Jurkat, Clone E6-1 (cell line): Measurements from ENCODE around the gene AMN.

Experiments
- DNase-seq: peaks from one replicate; pipeline ENCODE4 v3.0.0-alpha.2; 2011; ENCODE audit warnings: low read depth, low spot score
- H3K4me3 ChIP-seq: 2 replicates; pipeline ENCODE4 v1.5.1; 2011; ENCODE audit warnings: mild to moderate bottlenecking, low read length, control low read depth, moderate library complexity

The AMN gene

DNA sequence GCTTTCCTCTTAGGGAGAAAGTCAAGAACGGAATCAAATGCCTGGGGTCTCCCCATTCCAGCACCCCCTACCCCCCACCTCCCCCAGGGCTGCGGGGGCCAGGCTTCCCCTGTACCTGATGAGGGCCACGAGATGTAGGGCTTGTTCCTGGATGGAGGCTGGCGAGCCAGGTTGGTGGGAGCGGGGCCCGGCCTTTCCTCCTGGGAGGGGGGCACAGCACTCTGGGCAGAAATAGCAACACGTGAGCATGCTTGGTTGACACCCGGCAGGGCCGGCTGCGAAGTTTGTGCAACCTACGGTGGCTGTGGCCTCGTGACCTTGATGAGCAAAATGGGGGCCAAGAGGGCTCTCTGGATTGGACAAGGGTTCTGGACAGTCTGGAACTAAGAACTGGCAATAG lies 15.7 kb downstream of the AMN start:
- no peak overlapping the region for H3K4me3 ChIP-seq
- DNase-seq = no peak

DNA sequence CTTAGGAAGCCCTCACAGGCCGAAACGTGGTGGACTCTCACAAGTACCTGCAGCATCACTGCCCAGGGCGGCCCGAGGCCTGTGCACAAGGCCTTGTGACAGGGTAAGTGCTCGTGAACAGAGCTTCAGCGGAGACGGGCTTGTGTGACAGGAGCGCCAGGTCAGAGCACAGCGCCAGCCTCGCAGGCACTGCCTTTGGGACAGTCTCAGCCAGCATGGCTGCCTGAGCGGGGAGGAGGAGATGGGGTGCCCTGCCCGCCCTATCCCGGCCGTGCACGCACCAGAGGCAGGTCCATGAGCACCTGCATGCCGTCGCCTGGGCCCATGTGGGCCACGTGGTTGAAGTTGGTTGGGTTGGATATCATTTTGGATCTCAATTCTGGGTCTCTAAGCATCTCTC lies 16.9 kb downstream of the AMN start:
- DNase-seq = no peak
- no peak overlapping the region for H3K4me3 ChIP-seq

DNA sequence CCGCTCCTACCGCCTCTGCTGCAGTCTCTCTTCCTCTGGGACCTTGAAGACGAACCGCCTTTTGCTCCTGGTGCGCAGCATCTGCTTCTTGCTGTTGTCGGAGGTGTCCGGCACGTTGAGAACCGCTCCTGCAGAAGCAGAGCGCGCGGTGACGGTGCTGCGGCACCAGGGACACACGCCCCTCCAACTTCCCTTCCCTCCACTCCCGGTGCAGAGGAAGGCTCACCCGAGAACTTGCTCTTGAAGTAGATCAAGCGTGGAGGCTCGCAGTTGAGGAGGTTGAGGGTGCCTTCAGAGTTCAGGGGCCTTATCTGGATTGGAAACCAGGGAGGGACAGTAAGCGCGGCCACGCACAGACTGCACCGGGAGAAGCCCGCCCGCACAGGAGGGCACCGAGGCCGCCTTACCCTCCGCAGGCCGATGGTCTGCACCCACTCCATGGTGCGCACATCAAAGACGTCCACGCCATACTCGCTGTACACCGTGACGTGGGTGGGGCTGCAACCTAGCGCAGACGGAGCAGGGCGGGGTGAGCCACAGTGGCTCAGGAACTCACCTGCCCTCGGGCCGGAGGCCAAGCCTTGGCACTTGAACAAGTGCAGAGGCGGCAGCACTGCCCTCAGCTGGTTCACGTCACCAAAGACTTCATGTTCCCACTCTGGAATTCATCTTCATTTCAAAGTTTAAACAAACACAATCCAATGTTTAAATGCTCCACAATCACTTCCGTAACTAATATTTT lies 17.5 kb downstream of the AMN start:
- H3K4me3 ChIP-seq = no peak overlapping the region
- no peak for DNase-seq

DNA sequence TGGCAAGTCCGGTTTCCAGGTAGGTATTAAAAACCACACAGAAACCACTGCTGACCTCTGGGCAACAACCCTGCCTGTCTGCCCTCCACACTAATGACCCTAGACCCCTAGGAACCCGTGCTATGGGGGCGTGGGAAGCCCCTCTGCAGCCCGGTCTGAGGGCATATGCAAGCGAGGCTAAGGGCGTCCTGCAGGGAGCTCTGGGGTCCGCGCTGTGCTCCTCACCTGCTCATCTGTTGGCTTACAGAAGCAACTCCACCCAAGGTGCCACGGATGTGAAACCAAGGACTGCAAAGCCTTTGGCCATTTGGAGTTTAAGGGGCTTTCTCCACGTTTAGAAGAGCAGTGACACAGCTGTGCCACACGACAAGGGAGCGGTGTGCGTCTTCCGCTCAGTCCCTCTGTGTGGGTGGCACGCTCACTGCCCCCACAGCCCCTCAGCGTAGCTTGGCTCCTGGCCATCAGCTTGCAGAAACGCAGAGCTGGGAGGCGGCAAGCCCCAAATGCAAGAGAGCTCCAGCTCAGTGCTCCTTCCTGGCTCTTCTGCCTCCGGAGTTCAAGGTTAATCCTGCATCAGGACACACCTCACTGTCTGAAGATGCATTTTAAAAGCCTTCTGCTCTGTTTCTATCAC lies 18.4 kb downstream of the AMN start:
- H3K4me3 ChIP-seq = no peak overlapping the region
- DNase-seq = no peak

DNA sequence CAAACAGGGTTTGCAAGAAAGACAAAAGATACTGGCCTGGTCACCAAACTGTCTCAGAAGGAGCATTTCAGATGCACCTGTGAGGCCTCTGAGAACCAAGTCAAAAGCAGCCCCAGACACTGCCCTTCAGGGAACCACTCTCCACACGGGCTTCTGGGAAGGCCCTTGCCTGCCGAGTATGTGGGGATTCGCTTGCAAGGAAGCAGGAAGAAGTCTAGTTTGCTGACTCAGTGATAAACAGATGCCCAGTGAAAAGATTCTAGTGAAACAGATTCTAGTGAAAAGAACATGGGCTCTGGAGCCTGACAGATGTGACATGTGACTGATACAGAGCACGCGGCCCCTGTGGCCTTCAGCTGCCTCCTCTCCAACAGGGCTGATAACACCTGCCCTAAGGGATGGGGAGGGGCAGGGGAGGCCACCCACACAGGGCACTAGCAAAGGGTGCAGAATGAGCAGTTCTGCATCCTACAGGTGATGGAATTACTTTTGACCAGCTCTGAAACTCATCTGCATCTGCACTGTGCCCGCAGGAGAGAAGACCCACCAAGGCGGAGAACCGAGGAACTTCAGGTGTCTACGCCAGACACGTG lies 19.1 kb downstream of the AMN start:
- no peak for DNase-seq
- H3K4me3 ChIP-seq = no peak overlapping the region

DNA sequence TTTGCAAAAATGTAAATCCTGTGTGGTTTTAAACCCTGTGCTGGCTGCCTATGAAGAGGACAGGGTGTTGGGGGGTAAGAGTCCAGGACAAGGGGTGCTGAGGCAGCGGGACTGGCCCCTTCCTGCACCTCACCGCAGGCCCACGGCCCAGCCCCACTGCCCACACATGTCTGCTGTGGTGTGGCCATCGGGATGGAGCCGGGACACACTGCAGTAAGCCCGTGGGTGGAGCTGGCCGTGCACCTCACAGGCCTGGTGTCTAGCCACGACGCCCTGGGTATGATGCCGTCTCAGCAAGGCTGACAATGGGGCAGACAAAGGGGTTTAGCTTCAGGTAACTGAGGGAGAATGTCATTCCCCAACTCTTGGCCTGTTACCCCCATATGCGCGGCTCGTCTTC lies 19.6 kb downstream of the AMN start:
- no peak overlapping the region for H3K4me3 ChIP-seq
- DNase-seq = no peak

DNA sequence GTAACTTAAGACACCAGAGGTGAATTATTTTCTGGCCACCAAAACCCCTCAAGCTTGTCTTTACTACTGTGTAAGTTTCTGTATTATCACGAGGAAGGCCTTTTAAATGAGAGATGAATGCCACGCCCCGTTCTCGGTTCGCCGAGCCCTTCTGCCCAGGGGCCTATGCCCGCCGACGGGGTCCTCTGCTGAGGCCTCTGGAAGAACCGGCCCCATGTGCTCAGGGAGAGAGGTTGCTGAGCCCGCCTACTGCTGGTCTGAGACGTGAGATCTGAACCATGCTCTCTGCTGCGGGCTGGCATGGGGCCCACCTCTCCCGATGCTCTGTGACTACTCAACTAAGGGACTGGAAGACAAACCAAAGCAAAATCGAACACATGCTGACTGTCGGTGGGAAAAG lies 21.0 kb downstream of the AMN start:
- no peak overlapping the region for H3K4me3 ChIP-seq
- DNase-seq = no peak

DNA sequence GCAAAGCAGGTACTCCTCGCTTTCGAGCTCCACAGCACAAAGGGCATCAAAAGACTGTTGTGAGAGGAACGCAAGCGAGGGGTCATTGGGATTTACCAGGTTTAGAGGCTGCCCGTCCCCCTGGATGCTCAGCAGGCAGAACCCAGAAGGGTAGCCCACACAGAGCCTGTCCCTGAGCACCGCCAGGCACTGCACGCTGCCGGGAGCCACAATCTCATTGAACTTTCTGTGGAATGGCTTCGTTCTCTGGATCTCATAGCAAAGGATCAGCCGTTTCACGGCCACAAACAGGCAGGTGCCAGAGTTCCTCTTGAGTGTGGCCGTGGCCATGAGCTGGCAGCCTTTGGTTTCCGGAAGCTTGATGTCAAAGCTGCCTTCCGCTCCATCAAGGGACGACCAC lies 21.5 kb downstream of the AMN start:
- H3K4me3 ChIP-seq = no peak overlapping the region
- no peak for DNase-seq

DNA sequence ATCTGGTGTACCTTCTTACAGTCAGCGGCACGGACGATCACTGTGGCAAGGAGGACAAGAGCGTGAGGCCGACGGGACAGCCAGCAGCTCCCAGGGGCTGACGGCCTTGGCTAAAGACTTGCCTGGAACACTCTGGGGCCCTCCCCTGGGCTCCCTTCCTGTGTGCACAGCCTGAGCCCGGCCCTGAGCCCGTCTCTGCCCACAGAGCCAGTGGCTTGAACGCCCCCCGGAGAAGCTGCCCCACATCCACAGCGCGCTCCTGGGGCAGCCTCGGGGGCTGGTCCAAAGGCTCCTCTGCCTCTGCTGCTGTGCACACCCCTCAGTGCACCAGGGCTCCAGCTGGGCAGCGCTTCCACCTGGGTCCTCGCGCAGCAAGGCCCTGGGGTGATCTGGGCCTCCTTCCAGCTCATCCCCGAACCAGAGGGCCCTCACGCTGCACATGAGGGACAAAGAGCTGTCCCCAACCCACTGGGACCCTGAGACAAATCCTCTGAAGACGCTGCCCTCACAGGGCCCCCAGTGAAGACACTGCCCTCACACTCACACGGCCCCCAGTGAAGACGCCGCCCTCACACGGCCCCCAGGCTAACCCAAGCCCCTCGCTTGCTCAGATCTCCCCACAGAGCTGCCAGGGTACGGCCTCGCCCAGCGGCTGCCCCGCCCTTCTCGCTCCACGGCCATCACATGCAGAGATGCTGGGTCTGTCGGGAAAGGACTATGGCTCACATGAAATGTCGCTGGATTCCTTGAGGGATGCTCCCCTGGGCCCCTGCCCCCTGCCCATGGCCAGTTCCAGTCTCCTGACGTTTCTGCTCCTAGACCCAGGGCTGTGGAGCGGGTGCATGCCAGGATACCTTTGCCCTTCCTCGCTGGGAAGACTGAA lies 22.2 kb downstream of the AMN start:
- no peak overlapping the region for H3K4me3 ChIP-seq

DNA sequence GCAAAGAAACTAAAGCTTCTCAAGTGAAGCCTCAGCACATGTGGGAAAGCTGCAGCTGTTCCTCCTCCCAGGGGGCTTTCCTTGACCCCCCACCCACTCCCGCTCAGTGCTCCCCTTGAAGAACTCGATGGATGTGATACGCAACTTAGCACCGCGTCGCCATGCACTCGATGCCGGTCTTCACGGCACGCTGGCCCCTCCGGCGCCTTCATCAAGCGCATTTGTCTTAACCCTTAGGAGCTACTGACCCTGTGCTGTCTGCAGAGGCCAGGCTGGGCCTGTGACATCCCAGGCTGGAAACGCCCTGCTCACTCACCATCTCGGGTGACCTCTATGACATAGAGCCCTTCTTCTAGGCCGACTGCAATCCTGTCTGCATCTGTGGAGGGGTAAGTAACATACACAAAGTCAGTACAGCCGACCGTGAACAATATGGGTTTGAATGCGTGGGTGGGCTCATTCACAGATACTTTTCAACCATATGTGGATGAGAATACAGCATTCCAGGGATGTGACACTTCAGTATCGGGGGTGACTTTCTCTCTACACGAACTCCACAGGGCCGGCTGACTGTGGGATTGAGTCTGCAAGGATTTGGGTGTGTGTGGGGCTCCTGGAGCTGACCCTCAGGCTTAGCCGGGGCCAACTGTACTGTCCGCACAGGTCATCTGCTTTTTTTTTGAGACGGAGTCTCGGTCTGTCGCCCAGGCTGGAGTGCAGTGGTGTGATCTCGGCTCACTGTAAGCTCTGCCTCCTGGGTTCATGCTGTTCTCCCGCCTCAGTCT lies 23.1 kb downstream of the AMN start:
- DNase-seq = no peak
- H3K4me3 ChIP-seq = no peak overlapping the region

More for the DNA sequence above, 22.2 kb downstream of the AMN start:
- no peak for DNase-seq

DNA sequence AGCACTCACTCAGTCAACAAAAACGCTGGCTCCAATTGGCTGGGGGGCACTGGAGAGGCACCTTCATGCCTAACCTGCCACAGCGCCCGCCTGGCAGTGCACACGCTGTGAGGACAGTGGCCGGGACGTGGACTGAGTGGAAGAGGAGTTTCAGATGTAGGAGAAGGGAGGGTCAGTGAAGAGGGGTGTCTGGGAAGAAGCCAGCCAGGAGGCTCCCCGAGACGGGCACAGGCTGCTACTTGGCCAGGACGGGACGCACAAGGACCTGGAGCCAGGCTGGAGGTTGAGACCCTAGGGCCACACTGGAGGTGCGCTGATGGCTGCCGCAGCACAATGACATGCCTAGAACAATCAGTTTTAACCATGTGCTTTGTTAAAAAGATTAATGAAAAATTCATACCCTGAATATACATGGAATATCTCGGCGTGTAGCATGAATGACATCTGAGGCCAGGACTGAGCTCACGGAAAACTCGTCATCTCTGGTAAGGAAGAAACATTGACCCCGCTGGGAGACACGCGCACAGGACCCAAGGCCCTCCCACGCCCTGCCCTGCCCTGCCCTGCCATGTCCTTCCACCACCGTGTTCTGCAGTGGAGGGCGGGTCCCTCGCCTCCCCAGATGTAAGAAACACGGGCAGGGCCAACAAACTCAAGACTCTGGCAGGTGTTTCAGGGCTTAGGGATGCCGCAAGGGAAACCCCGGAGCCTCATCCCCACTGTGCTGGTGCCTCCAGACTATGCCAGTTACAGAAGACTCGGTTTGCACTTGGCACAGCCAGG lies 25.0 kb downstream of the AMN start:
- DNase-seq = no peak

DNA sequence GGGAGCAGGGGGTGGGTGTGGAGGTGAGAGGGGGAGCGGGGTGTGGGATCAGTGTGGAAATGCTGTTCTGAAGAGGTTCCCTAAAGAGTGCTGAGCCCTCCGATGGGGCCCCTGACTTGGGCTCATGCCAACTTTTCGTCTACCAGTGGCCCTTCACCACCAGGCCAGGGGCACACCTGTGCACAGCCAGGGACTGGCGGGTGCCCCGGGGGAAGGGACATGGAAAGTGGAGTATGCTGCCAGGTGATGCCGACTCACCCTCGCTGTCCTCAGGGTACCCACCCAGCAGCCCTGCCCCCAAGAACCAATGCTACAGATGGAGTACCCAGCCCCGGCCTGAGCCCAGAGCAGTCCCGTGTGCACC lies 26.2 kb downstream of the AMN start:
- no peak overlapping the region for H3K4me3 ChIP-seq
- no peak for DNase-seq

More for the DNA sequence above, 25.0 kb downstream of the AMN start:
- H3K4me3 ChIP-seq = no peak overlapping the region

DNA sequence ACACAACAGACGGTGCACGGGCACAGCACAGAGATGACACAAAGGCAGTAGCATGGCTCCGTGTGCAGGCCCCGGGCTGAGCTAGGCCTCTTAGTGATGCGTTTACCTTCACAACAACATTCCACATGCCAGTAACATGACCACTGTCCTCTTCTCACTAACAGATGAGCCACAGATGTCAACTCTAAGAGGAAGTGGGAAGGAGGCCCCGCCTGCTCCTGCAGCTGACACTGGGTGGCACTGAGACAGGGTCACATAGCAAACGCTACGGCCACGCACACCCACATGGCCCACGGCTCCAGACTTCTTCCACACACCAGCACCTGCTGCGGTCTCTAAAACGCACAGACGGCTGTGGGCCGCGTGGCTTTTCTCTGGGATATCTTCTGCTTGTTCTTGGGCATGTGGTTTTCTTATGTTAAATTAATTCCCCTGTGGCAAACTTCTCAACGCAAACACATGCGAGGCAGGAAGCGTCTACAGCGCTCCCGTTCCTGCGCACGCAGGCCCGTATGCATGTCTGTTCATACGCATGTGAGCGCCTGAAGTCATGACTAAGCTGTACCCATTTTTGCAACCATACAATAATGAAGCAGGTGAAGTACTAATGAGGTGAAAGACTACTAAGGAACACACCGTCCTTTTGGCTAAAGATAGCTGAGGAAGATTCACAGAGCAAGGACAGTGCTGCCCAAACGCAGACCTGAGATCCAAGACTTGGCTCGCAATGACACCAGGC lies 26.8 kb downstream of the AMN start:
- peak overlapping the region; percentile 16 for H3K4me3 ChIP-seq
- peak; percentile 59 for DNase-seq

DNA sequence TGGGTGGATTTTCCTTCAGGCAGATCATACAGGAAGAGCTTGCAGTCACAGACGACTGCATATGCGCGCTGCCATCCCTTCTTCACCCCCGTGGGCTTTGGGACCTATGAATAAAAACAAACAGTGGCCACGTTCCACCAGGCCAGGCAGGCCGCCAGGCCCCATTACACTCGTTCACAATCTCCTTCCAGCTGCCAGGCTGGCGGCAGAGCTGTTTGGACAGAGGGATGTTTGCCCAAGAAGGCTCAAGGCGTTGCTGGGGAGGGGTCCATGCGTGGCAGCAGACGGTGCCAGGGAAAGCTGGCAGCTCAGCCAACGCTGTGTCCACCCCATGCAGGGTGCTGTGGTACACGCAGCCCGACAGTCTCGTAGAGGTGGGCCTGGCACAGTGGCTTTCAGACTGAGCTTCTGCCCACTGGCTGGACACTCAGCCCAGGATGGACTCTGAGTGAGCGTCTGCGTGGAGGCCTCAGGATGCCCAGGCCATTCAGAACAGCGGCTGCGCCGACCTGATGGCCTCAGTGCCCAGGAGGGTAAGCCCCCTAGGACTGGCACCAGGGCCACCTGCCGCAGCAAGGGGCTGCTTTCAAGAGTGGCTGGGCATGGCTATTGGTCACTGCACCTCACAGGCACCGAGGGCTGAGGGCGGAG lies 27.5 kb downstream of the AMN start:
- no peak overlapping the region for H3K4me3 ChIP-seq
- no peak for DNase-seq

DNA sequence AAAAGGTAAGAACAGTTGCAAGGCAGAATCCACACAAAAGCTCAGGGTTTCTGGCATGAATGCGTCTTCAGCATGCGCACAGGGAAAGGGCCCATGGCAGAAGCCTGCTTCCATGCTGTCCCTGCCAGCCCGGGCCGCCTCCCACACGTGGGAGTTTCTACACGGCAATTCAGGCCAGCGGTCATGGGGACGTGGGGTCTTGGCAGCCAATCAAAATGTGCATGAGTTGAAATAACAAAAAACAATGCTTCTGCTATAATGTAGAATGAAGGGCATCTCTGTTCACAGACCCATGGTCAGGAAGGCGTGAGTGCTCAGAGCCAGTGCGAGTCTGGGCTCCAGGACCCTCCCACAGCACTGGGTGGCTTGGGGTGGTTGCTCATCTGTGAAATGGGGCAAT lies 28.6 kb downstream of the AMN start:
- no peak overlapping the region for H3K4me3 ChIP-seq
- DNase-seq = no peak

DNA sequence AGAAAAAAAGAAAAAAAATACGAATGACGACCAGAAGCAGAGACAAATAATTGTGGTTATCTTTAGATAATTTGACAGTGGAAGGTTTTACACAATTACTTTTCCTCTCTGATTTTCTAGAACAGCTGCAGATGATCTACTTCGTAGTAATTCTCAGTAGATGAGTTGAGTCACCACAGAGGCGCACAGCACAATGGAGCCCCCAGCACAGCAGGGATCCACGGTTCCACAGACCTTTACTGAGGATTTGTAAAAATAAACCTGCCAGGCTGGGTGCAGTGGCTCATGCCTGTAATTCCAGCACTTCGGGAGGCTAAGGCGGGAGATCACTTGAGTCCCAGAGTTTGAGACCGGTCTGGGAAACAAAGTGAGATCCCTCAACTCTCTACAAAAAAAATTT lies 29.3 kb downstream of the AMN start:
- DNase-seq = no peak
- no peak overlapping the region for H3K4me3 ChIP-seq

DNA sequence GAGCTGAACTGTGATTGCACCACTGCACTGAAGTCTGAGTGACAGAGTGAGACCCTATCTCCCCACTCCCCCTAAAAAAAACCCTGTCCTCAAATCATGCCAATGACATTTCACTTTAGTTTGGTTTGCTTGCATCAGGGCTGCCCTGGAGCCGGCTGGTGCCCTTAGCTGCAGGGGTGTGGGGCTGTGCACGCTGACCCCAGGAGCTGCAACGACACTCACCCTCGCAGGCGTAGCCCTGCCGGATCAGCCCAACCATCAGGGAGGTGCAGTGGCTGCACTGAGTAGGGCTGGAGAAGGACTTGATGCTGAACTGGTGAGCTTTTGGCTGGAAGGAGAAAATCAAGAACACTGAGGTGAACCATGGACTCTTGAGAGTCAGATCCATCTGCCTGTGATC lies 29.8 kb downstream of the AMN start:
- DNase-seq = no peak
- H3K4me3 ChIP-seq = no peak overlapping the region
